Measurements from ENCODE around the gene CNP.
"Not testable (repeated sequence)": the region's sequence is repeated elsewhere in the genome, so short reads cannot be mapped to it uniquely, and the experiment has no call there.

DNA sequence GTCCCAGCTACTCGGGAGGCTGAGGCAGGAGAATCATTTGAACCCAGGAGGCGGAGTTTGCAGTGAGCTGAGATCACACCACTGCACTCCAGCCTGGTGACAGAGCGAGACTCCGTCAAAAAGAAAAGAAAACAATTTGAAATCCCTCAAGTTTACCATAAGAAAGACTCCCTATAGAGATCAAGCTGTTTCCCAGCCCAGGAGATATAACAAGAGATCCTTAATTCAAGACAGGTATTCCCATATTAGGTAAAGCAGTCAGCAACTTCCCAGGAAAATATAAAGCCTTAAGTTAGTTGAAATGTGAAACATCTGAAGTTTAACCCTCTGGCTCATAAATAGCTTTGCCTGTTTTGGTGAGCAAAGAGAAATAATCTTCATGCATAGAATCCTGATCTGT is 45.8 kb downstream of the CNP start:
- TF ChIP-seq, protein P1, sequence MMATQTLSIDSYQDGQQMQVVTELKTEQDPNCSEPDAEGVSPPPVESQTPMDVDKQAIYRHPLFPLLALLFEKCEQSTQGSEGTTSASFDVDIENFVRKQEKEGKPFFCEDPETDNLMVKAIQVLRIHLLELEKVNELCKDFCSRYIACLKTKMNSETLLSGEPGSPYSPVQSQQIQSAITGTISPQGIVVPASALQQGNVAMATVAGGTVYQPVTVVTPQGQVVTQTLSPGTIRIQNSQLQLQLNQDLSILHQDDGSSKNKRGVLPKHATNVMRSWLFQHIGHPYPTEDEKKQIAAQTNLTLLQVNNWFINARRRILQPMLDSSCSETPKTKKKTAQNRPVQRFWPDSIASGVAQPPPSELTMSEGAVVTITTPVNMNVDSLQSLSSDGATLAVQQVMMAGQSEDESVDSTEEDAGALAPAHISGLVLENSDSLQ (IDR thresholded peaks at IDR 0.05): not testable (repeated sequence)
- TF ChIP-seq RFX5 (IDR thresholded peaks at IDR 0.05; ENCODE audit: low read depth, low read length); JUNB (IDR thresholded peaks at IDR 0.05); BHLHE40 (IDR thresholded peaks at IDR 0.05; ENCODE audit: borderline replicate concordance in 1 of 2, low read depth in 2 of 2, low read length in 1 of 2); RB1 (IDR thresholded peaks at IDR 0.05; ENCODE audit: borderline replicate concordance); RCOR1 (conservative IDR thresholded peaks at IDR 0.05; ENCODE audit: low read depth, low read length): not testable (repeated sequence)
